Tongue (tissue), 2 donors: ENCODE results near the gene NBAS. TPM values are rescaled to one million over a fixed set of nuclear protein-coding genes. Genes with fewer than 3 reads are reported as not detected.
"Not testable (repeated sequence)": the region's sequence is repeated elsewhere in the genome, so short reads cannot be mapped to it uniquely, and the experiment has no call there.

ENCODE experiments used
- DNase-seq: peaks from one replicate; pipeline ENCODE4 v3.0.0-alpha.2; 2015
- total RNA-seq: library from RNA; depleted of rRNA; stranded (reverse); fragments of >200 nt; gene quantifications from one replicate; pipeline ENCODE4 v1.2.3, GENCODE V29; 2014

Gene NBAS
- total RNA-seq, 1 donor from 2014 or later: 73.3 TPM

DNA sequence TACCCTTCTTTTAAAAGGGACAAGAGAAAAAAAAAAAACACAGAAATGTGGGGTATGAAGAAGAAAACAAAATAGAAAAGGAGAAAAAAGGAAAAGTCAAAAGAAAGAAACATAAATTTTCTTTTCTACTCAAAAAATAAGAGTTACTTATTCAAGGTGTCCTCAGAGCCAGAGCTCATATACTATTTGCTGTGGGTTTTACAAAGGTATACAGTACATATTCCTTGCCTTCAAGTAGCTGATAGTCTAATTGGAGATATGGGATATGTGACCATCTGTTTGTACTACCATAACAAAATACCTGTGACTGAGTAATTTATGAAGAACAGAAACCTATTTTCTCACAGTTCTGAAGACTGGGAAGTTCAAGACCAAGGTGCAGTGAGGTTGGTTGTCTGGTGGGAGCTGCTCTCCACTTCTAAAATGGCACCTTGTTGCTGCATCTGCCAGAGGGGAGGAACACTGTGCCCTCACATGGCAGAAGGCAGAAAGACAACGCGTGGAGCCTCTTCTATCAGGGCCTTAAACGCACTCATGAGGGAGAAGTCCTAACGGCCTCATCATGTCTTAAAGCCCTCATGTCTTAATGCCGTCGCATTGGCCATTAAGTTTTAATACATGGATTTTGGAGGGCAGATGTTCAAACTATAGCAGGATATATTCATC, 33.9 kb downstream of the NBAS start:
- no peak for DNase-seq

DNA sequence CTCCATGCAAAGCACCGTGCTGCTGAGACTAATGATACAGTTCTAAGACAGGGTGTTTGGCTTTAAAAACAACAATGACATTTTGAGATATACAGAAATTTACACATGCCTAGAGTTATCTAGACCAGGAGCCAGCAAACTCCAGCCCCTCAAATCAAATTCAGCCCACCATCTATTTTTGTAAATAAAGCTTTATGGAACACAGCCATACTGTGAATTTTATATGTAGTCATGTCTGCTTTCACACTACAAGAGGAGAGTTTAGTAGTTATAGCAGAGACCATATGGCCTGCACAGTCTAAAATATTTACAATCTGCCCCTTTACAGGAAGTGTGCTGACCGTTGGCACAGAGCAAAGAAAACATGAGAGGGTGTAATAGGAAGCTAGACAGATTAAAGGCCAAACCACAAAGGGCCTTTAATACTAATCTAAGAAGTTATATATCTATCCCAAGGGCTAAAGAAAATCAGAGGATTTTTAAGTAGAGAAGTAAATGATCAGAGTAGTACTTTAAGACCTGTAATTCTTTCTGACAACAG, 39.4 kb downstream of the NBAS start:
- no peak for DNase-seq

DNA sequence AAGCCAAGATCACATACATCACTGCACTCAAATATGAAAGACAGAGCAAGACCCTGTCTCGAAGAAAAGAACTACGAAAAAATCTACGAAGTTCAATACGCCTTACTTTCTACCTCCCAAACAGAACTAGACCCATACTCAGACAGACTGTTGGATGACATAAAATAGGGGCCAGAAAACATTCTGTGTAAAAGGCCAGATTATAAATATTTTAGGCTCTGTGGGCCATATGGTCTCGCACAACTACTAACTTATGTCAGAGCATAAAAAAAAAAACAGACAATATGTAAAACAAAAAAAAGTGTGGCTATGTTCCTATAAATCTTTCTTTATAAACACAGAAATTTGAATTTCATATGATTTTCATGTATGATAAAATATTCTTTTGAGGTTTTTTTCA, 40.8 kb downstream of the NBAS start:
- DNase-seq: no peak

DNA sequence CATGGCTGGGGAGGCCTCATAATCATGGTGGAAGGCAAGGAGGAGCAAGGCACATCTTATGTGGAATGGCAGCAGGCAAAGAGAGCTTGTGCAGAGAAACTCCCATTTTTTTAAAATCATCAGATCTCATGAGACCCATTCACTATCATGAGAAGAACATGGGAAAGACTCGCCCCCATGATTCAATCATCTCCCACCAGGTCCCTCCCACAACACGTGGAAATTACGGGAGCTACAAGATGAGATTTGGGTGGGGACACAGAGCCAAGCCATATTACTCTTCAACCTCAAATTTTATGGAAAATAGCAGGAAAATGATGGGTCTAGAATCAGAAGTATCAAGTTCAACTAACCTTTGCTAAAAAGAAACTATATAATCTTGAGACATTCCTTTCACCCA, 42.4 kb downstream of the NBAS start:
- DNase-seq: not testable (repeated sequence)

DNA sequence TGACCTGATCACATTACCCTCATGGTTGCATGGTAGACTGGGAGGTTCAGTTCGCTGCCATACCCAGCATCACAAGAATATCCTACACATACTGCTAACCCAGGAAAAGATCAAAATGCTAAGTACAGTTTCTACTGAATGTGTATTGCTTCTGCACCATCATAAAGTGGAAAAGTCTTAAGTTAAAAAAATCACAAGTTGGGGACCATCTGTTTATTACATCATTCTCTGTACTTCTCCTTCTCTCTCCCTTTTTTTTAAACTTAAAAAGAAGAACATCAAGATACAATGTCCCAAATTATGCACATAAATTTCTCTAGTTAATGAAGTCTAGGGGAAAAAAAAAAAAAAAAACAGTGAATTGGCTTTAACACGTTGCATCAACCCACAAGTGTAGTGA, 43.3 kb downstream of the NBAS start:
- DNase-seq: no peak

DNA sequence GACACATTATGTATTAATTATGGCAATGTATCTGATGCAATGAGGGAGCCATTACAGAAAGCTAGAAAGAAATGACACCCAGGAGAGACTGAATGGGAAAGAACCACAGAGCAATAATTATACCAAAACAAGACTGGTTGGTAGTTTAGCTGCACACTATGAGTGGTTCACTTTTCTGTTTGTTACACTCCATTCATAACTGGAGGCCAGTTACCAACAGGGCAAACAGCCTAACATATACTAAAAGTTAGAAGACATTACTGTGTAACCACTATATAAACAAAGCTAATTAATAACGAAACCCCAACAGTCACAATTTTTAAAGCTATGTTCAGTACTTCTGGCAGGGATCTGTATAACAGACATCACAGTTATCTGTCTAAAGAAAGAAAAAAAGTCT, 49.4 kb downstream of the NBAS start:
- no peak for DNase-seq

DNA sequence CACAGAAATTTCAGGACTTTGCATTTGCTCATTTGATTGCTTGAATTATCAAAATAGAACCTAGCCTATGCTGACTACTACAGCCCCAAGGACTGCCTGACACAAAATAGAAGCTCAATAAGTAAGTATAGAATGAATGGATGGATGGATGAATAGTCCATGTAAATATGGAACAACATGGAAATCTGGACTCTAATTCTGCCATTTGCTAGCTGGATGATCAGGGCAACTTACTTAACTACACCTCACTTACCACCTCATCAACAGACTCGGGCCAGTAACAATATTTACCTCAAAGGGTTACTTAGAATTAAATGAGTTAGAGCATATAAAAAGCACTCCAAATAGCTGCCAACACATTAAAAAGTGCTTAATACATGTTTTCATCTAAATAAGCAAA, 50.6 kb downstream of the NBAS start:
- no peak for DNase-seq

DNA sequence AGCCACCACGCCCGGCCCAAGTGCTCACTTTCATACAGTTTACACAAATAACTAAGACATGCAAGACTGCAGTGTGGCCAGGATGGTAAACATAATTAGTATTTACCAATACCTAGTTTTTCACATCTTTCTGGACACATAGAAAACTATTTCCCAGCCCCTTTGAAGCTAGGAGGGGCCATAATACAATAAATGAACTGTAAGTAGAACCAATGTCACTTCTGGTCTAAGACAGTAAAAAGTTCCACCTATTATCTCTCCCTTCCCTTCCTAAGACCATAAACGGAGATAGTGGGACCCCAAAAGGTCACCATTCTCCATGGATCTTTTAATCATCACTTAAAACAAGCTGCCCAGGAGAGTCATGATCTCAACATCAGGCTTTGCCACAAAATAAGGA, 51.0 kb downstream of the NBAS start:
- DNase-seq: no peak

DNA sequence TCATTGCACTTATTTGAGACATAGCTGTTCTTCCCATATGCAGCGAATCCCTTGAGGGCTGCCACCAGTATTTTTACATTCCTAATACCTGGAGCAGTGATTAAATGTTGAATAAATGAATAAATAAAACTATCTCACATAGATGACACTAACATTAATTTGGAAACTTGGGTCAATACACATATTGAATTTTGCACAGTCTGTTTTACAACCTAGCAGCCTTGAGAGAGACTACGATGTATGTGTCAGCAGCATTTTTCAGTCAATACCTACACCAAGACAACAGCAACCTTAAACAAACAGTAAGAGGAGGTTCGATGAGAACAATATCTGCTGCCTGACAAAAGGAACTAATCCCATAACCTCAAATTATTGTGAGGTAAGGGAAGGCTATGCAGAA, 53.4 kb downstream of the NBAS start:
- DNase-seq: no peak

DNA sequence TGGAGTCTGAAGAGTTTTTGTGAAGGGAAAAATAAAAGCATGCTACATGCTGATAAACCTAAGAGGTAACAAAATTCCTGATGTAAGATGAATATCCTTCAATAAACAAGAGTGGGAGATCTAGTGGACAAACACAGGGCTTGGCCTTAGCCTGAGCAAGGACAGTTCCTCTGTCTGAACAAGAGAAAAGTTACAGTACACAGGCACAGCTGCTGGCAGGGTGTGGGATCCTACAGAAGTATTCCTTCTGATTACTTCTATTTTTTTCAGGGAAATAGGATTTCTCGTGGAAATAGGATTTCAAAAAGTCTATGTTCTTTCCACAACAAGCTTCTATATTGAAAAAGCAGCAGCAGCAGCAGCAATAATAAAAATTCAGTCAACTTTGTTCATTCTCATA, 54.1 kb downstream of the NBAS start:
- DNase-seq: no peak

DNA sequence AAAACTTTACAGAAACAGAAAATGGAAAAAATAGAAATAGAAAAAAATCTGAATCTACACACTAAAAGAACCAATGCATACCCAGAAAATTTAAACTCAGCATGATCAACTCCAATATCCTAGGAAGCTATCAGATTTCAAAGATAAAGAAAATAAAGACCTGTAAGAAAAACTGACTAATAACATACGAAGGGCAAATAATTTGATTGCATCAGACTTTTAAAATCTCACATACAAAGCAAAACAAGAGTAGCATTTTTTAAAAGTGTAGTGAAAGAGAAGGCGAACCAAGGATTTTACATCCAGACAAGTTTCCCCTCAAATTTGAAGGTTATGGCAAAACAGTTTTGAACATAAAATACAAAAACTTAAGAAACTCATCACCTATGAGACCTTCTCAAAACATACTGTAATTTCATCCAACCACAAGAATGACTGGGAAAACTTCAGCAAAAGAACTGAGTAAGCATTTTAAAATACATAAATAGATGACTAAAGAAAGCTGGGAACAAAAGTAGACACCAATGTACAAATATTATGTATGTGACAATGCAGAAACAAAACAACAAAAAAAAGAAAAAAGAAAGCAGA, 54.8 kb downstream of the NBAS start:
- no peak for DNase-seq

DNA sequence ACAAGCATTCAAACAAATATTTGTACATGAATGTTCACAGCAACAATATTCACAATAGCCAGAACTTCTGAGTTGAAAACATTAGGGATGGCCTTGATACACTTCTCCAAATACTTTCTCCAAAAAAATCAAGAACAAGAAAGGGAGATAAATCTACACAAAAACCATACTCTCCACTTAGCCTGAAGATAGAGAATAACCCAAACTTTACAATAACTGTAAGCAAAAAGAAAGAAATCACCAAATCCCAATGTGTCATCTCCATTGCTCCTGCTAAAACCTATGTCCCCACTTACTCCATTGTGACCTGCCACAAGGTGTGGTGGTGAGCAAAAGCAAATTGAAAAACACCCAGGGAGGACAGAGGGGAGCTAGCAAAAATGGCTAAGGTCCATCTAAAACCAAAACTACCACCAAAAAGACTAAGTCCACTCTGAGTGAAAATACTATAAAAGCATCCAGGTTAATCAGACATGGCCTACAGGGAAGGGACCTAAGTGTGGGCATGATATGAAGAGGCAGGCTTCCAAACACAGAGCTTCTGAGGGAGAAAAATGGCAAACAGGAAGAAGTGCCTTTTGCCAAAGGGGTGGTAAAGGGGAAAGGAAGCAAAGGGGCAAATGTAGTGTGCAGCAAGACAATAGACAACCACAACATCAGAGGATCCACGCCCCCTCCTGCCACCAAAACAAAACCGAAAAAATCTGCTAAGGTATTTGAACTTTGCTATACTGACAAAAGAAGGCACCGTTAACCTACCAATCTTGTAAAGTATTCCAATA, 56.1 kb downstream of the NBAS start:
- no peak for DNase-seq

DNA sequence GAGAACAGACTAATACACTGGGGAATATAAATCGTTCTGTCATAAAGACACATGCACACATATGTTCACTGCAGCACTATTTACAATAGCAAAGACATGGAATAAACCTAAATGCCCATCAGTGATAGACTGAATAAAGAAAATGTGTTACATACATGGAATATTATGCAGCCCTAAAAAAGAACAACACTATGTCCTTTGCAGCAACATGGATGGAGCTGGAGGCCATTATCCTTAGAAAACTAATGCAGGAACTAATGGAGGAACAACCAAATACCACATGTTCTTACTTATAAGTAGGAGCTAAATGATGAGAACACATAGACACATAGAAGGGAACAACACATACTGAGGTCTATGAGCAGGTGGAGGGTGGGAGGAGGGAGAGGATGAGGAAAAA, 61.9 kb downstream of the NBAS start:
- not testable (repeated sequence) for DNase-seq

DNA sequence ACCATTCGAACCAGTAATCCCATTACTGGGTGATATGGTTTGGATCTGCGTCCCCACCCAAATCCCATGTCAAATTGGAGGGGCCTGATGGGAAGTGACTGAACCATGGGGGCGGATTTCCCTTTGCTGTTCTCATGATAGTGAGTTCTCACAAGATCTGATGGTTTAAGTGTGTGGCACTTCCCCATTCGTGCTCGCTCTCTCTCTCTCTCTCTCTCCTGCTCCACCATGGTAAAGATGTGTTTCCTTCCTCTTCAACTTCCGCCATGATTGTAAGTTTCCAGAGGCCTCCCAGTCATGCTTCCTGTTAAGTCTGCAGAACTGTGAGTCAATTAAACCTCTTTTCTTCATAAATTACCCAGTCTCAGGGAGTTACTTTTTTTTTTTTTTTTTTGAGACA, 62.6 kb downstream of the NBAS start:
- DNase-seq: no peak

DNA sequence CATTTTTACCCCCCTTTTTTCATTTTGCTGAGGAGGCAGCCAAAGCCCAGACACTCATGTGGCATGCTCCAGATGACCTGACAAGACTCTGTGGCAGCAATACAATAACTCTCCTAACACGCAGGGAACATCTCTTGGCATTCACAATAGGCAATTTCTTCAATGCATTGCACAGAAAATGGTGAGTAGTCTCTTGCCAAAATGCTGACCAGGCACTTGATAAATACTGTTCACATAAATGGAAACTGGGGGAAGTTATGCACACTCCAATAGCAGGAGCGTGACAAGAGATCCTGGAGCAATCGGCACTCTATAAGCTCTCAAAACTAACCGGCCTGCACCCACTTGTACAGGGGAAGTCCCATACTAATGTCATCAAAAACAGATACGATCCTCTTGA, 66.3 kb downstream of the NBAS start:
- DNase-seq: no peak

DNA sequence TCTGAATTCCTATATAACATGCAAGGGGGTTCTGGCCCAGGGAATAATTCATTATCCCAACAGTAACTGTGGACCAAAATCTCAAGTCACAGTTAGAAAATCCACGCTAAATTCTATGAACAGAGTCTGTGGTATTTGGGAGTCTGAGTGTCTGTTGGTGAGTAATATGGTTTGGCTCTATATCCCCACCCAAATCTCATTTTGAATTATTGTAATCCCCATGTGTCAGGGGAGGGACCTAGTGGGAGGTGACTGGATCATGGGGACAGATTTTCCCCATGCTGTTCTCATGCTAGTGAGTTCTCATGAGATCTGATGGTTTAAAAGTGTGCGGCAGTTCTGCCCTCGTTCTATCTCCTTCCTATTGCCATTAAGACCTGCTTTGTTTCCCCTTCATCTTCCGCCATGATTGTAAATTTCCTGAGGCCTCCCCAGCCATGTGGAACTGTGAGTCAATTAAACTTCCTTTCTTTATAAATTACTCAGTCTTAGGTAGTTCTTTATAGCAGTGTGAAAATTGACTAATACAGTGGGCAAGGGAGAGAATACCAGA, 68.3 kb downstream of the NBAS start:
- DNase-seq: no peak

DNA sequence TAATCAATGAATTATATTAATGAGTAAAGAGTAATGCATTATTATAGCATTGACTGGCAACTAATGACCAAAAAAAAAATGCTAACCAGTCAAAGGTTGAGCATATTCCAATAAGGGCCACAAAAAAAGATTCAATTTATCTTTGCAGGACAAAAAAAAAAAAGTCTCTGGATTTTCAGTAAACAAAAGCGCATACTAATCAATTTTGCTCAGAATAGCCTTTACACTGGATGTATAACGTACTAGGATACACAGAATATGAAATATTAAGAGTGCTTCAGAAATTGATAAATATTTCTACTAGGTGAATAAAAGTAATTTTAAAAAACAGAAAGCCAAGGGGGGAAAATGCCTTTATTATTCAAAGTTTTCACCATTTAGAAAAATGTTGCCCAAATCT, 74.4 kb downstream of the NBAS start:
- DNase-seq: no peak

DNA sequence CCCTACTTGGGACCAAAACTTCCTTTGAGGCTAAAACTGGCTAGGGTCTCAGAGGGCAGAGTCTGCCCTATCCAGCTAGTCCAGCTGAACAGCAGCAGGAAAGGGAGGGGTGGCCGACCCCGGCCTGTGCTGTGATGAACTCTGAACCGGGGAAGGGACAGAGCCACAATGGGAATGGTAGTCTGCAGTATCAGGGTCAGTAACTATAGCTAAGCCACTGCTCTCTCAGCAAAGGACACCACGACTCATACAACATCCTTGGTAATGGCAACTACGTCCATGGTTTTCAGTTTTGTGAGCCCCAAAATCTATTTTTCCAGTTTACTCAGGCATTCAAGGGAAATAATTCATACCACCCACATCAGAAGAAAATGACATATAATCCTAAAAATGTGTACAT, 75.2 kb downstream of the NBAS start:
- DNase-seq: no peak

DNA sequence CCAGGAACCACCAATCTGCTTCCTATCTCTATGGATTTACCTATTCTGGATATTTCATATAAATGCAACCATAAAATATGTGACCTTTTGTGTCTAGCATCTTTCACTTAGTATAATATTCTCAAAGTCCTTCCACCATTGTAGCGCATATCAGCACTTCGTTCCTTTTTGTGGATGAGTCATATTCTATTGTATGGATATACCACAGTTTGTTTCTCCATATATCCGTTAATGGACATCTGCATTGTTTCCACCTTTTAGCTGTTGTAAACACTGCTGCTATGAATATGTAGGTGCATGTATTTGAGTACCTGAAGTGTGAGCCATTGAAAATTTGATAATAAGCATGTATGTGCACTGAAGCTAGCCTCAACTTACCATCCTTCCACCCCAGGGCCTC, 80.1 kb downstream of the NBAS start:
- DNase-seq: no peak

DNA sequence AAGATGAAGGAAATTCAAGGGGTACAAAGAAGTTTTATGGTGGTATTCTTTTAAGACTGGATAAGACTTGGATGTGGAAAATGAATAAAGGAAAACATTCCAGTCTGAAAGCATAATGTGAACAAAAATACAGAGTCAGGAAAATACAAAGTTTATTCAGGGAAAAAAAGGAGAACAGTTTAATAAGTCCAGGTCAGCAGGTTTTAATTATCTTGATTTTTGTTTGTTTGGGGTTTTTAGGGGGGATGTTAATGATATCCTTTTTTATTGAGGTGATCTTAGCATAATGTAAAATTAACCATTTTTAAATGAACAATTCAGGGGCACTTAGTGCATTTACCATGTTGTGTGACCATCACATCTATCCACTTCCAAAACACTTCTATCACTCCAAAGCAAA, 80.6 kb downstream of the NBAS start:
- no peak for DNase-seq

DNA sequence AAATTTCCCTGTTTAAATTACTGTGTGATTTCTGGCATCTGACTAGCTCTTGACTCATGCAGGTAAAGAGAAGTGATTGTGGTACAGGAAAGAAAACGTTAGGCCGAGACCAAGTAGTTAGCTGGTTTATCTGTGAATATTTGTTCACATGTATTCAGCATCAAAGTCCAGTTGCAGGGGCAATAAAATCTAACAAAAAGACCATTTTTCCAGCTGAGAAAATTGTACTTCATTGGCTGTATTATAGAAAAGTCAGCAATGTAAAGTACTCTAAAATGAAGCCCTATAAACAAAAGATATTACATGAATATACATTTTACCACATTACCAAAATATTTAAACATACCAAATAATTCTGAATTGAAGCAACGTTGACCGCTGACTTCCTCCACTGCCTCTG, 88.3 kb downstream of the NBAS start:
- DNase-seq: no peak

DNA sequence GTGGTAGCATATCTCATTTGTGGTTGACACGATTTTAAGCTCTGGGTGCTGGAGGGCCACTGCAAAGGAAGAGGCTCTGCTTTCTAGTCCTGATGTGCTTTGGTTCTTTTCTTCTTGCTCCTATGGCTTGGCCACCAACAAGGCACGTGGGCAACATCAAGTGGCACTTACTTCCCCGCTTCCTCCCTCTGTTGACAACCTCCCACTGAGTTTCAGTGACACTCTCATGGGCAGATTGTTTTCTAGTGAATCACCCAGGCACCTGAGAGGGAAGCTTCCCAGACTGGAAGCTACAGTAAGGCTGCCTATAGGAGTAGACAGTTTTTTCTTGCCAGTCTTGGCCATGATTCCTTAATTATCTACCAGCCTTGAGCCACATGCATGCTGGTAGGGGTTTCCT, 89.0 kb downstream of the NBAS start:
- DNase-seq: no peak

DNA sequence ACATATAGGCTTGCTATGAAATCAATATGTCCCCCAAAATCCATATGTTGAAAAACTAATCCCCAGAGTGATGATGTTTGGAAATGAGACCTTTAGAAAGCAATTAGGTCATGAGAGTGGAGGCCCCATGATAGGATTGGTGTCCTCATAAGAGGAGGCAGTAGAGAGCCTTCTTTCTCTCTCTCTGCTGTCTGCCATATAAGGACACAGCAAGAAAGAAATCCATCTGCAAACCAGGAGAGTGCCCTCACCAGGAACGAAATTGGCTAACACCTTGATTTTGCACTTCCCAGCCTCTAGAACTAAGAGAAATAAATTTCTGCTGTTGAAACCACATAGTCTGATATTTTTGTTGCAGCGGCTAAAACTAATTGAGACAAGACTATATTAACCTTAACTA, 89.5 kb downstream of the NBAS start:
- DNase-seq: no peak
